Stimulated activated CD8-positive, alpha-beta memory T cell treated with anti-CD3 and anti-CD28 coated beads, Interleukin-7, amount 100 ng/mL, for 1 hour (primary cell): ENCODE data around the gene AURKAIP1.

ENCODE experiments used
- DNase-seq, 2 donors: peaks; one replicate each; pipeline ENCODE4 v3.0.0-alpha.2; 2020; ENCODE audit warnings: low read depth in 2 of 2

The AURKAIP1 gene

DNA sequence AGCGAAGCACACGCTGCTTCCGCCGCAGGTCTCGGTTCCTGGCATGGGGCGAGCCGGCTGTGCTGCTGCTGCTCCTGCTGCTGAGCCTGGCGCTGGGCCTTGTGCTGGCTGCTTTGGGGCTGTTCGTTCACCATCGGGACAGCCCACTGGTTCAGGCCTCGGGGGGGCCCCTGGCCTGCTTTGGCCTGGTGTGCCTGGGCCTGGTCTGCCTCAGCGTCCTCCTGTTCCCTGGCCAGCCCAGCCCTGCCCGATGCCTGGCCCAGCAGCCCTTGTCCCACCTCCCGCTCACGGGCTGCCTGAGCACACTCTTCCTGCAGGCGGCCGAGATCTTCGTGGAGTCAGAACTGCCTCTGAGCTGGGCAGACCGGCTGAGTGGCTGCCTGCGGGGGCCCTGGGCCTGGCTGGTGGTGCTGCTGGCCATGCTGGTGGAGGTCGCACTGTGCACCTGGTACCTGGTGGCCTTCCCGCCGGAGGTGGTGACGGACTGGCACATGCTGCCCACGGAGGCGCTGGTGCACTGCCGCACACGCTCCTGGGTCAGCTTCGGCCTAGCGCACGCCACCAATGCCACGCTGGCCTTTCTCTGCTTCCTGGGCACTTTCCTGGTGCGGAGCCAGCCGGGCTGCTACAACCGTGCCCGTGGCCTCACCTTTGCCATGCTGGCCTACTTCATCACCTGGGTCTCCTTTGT is 41.3 kb downstream of the AURKAIP1 start:
- no peak for DNase-seq

GRCh38 chr1:1332774-1333480 is 42.1 kb downstream of the AURKAIP1 start:
- no peak for DNase-seq

- no peak for DNase-seq
These were observed 42.8 kb downstream of the AURKAIP1 start for GRCh38 chr1:1332031-1332755.

DNA sequence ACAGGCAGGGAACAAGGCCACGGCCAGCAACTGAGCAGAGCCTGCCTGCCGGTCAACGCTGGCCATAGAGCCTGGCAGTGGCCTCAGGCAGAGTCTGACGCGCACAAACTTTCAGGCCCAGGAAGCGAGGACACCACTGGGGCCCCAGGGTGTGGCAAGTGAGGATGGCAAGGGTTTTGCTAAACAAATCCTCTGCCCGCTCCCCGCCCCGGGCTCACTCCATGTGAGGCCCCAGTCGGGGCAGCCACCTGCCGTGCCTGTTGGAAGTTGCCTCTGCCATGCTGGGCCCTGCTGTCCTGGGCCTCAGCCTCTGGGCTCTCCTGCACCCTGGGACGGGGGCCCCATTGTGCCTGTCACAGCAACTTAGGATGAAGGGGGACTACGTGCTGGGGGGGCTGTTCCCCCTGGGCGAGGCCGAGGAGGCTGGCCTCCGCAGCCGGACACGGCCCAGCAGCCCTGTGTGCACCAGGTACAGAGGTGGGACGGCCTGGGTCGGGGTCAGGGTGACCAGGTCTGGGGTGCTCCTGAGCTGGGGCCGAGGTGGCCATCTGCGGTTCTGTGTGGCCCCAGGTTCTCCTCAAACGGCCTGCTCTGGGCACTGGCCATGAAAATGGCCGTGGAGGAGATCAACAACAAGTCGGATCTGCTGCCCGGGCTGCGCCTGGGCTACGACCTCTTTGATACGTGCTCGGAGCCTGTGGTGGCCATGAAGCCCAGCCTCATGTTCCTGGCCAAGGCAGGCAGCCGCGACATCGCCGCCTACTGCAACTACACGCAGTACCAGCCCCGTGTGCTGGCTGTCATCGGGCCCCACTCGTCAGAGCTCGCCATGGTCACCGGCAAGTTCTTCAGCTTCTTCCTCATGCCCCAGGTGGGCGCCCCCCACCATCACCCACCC is 43.7 kb downstream of the AURKAIP1 start, which contains the start of gene TAS1R3:
TAS1R3 (plus strand) TSS at position 213 of the 898 bp plus-strand sequence; CDS start at position 279, 66 bp downstream.
- DNase-seq: no peak

GRCh38 chr1:1330366-1331067 is 44.5 kb downstream of the AURKAIP1 start:
- no peak for DNase-seq

- no peak for DNase-seq
These were observed 45.5 kb downstream of the AURKAIP1 start for GRCh38 chr1:1329304-1330210.

- DNase-seq: no peak
These were observed 46.8 kb downstream of the AURKAIP1 start for GRCh38 chr1:1328254-1328653.

DNA sequence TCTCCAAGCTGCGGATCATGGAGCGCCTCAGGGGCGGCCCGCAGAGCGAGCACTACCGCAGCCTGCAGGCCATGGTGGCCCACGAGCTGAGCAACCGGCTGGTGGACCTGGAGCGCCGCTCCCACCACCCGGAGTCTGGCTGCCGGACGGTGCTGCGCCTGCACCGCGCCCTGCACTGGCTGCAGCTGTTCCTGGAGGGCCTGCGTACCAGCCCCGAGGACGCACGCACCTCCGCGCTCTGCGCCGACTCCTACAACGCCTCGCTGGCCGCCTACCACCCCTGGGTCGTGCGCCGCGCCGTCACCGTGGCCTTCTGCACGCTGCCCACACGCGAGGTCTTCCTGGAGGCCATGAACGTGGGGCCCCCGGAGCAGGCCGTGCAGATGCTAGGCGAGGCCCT is 47.7 kb downstream of the AURKAIP1 start:
- no peak for DNase-seq

GRCh38 chr1:1326075-1326605 is 48.9 kb downstream of the AURKAIP1 start:
- DNase-seq: no peak

DNA sequence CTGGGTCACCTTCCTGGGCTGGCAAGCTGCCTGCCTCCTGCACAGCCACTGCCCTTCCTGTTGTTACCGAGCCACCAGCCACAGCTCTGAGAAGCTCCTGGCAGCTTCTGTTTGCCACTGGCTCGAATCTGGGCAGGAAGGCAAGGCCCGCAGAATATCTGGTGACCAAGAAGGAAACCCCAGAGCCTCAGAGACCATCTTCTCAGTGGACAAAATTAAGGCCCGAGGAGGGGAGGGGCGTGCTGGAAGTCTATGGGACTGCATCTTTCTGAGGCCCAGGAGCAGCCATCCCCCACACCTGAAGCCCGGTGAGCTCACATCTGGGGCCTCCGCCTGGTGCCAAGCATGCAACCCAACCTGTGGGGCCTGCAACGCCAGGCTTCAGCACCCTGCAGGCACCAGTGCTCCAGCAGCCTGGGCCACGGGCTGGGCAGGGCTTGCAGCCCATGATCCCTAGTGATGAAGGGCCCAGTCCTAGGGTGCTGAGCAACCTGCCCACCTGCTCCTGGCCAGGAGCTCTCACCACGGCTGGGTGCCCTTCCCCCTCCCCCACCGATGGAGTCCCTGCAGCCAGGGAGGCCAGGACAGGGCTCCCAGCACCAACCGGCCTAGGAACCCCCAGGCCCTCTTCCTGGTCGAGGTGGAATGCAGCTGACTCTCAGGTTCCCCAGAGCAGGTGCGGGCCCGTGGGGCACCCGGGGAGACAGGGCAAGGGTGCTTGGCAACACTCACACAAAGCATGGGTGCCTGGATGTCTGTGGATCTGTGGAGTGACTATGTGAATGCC is 49.5 kb downstream of the AURKAIP1 start:
- DNase-seq: no peak

DNA sequence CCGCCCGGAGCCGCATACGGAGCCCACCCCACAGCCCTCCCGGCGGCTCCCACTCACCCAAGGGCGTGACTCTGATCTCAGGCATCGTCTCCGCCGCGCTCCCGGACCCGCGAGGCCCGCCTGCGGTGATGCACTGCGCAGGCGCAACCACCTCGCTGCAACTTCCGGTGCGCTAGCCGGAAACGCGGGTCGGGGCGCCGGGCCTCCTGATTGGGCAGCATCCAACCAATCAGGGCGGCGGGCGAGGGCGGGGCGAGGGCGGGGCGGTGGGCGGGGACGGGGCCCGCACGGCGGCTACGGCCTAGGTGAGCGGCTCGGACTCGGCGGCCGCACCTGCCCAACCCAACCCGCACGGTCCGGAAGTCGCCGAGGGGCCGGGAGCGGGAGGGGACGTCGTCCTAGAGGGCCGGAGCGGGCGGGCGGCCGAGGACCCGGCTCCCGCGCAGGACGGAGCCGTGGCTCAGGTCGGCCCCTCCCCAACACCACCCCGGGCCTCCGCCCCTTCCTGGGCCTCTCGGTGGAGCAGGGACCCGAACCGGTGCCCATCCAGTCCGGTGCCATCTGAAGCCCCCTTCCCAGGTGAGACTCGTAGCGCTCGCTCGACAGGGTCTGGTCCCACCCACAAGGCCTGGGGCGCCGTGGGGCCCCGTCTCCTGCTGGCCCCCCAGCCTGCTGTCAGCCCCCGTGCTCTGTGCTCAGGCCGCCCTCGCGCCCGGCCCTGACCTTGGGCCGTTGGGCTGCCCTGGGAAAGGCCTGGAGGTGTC is 50.3 kb downstream of the AURKAIP1 start, which contains the start of the genes CPTP and INTS11:
CPTP (plus strand) TSS at position 279 of the 764 bp plus-strand sequence. CDS start 2,109 bp downstream, outside the sequence.
INTS11 (minus strand) TSS at position 137 of the 764 bp plus-strand sequence; CDS start at position 85, 52 bp downstream.
- peak; percentile 90 to 92 for DNase-seq

GRCh38 chr1:1324084-1324523 is 50.9 kb downstream of the AURKAIP1 start:
- DNase-seq: no peak
